ENCODE results near the gene FBRSL1.

GRCh38 chr12:132507656-132508490 lies 17.9 kb downstream of the FBRSL1 start:
- TF ChIP-seq POLR2A (IDR thresholded peaks at IDR 0.05; ENCODE audit: low read length) (no peak), GATA1 (IDR thresholded peaks at IDR 0.05; ENCODE audit: low read depth, low read length) (no peak)

Data from erythroblast (primary cell).